Hematopoietic multipotent progenitor cell (in vitro differentiated cells): ENCODE measurements around the gene POLR1A. TPM values are rescaled to one million over a fixed set of nuclear protein-coding genes. Genes with fewer than 3 reads are reported as not detected.

Source experiments
- DNase-seq, 3 donors: peaks; one replicate each; pipeline ENCODE4 v3.0.0-alpha.2; 2011 to 2015; ENCODE audit warnings: low read depth in 2 of 3, low spot score in 2 of 3
- total RNA-seq: library from RNA; depleted of rRNA; stranded (reverse); fragments of >200 nt; gene quantifications from one replicate; pipeline ENCODE4 v1.2.3, GENCODE V29; 2012

The POLR1A gene
- total RNA-seq, 1 donor, result 19.1 TPM

- DNase-seq, result no peak
Observed at GRCh38 chr2:86025976-86026743, 79.5 kb downstream of the POLR1A start.

DNA sequence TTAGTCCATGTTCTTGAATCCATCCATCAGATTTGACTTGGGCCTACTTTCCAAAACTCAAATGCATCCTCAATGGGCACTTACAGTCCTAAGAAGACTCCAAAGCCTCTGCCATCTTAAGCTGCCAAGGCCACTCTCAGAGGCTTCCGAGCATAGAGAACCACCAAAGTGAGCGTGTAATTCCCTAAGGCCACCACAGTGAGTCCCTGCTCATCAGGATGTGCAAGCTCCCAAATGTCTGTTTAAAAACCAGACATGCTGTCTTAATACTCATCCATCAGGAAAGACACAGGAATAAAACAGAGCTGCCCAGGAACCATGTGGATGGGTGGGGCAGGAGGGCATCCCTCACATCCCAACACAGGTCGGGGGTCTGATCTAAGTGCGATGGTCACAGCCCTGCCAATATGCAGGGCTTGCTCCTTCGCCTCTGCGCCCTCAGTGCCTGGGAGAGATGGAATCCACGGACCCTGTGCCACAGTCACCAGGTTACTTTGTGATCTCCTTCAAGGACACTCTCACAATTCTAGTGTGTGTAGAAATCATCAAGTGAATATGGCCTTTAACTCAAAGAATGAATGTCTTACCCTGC, 80.4 kb downstream of the POLR1A start:
- no peak for DNase-seq

- no peak for DNase-seq
Observed at GRCh38 chr2:86023366-86023712, 82.3 kb downstream of the POLR1A start.

DNA sequence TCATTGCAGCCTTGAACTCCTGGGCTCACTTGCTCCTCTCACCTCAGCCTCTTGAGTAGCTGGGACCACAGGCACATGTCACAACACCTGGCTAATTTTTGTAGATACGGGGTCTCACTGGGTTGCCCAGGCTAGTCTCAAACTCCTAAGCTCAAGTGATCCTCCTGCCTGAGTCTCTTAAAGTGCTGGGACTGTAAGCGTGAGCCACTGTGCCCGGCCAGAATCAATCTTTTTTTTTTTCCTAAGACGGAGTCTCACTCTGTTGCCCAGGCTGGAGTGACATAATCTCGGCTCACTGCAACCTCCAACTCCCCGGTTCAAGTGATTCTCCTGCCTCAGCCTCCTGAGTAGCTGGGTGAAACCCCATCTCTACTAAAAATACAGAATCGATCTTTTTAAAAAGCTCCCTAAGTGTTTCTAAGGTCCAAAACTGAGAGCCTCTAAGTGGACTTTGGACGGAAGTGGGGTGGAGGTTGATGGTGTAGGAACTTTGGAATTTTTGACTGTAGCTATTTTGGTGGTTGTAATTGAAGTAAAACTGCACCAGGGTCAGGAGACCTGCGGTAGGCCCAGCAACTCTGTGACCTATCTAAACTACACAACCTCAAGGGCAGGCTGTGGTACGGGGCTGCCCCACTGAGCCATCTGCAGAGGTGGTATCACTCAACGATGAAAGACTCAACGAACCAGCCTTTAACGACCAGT, 82.9 kb downstream of the POLR1A start:
- no peak for DNase-seq

- DNase-seq, result no peak
Observed at GRCh38 chr2:86021396-86022378, 84.0 kb downstream of the POLR1A start.

GRCh38 chr2:86020984-86021383, 84.7 kb downstream of the POLR1A start:
- DNase-seq, result no peak

- DNase-seq, result no peak
Observed at GRCh38 chr2:86019121-86019520, 86.6 kb downstream of the POLR1A start.

DNA sequence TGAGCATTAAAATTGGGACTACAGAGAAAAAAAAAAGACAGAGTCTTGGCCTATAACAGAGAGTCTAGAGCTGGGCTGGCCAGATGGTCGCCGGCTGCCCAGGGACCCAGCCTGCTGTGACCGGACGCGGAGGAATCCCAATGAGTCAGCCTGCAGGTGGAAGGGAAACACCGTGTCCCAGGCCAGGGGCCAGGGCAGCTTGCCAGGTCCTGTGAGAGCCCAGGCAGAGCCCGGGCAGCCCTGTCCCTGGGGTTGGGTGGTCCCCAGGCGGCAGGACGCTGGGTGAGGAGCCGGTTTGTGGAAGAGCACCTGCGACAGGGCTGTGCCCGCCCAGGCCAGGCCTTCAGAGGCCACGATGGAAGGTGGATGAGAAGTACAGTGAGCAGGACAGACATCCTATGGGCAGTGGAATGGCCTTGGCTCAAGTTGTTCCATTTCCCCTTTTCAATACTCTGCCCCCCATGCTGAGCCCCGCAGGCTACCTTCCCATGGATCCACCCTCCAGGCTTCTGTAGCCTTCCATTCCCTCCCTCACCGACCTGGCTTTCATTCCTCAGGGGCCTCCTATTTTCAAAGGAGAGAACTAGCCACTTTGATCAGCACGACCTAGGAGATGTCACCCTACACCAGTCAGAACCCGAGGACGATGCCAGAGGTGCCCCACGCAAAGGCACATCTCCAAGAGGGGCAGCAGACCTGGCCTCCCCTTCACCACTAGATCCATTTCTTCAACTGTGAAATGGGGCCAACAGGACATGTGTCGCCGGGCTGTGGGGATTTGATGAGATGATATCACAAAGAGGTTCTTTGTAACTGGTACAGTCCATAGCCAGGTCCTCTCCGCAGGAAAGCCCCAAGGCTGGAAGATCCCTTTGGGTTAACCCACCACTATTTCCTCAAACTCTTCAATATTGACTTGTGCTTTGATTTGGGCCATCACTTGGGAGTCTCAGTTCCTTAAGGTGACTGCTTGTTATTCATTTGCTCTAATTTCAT, 87.5 kb downstream of the POLR1A start:
- DNase-seq, result no peak

DNA sequence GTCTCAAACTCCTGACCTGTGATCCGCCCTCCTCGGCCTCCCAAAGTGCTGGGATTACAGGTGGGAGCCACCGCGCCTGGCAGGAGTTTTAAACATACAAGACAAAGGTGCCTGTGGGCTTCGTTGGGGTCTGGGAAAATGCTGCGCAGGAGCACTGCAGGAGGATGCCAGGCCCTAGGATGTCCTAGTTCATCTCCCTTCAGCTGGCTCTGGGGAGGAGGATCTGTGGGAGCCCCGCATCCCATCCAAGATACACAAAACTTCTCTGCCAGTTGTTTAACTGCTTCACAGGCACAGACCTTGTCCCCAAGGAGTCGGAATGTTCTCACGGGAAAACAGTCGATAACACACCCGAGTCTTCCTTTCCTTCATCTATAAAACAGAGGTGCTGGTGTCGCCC, 89.1 kb downstream of the POLR1A start:
- DNase-seq, result no peak

DNA sequence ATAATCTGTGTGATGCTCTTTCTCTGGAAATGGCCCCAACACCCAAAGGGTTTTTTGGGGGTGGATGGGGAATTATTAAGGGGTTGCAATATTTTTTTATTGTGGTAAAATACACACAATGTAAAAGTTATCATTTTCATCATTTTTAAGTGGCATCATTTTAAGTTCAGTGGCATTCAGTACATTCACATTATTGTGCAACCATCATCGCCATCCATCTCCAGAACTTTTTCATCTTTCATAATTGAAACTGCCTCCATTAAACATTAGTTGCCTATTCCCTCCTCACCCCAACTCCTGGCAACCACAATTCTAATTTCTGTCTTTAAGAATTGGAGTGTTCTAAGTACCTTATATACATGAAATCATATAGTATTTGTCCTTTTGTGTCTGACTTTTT, 90.0 kb downstream of the POLR1A start:
- DNase-seq, result no peak

GRCh38 chr2:86015006-86015405, 90.7 kb downstream of the POLR1A start:
- no peak for DNase-seq

GRCh38 chr2:86014493-86014892, 91.2 kb downstream of the POLR1A start:
- DNase-seq, result no peak

DNA sequence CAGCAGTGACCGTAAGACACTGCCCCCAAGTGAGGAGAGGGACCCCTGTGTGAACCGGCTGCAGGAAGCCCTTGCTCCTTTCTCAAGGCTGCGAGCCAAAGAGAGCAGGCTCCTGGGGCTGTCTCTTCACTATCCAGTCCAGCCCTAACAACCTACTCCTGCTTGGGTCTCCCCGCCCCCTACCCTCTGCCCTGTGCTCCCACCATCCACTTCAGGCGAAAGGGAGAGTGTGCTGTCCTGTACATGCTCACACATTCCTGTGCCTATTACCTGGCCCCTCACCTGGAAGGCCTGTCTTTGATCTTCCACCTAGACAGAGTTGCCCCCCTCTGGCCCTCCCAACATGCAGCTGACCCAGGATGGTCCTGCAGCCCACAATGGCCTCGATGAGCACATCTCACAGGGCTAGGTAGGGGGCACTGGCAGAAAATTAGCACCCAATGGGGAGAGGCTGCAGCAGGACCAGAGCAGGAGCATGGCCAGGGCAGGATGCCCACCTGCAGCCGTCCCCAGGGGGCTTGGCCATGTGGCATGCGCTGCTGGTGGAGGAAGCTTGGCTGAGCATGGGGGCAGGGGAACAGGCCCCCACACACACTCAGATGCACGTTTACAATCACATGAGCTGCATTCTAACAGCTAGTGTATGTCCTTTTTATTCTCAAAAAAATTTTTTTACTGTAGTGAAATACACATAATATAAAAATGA, 93.5 kb downstream of the POLR1A start:
- DNase-seq, result no peak

DNA sequence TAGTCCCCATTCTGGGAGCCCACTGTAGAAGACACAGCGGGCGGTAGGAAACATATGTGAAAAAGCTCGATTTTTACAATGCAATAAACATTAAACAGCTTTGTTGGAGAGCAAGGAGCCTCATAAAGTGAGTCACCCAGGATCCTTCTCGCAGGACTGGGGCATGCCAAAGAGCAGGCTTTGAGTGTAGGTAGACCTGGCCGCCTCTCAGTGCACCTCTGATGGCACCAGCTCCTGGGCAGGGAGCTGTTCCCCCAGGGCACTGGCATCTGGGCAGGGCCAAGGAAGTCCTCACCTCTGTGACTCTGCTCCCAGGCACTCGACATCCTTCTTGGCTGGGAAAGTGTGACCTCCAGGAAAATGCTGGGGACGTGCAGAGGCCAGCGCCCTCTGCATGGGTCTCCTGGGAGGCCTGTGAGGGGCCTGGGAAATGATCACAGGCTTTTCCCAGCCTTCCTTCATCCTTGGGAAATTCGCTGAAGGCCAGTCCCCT, 94.2 kb downstream of the POLR1A start:
- no peak for DNase-seq

- no peak for DNase-seq
Observed at GRCh38 chr2:86010083-86010482, 95.6 kb downstream of the POLR1A start.

DNA sequence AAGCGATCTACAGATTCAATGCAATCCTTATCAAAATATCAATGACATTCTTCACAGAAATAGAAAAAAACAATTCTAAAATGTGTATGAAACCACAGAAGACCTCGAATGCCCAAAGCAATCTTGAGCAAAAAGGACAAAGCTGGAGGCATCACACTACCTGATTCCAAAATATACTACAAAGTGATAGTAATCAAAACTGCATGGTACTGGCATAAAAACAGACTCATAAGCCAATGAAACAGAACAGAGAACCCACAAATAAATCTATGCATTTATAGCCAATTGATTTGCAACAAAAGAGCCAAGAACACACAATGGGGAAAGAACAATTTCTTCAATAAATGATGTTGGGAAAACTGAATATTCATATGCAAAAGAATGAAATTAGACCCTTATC, 99.2 kb downstream of the POLR1A start:
- DNase-seq, result no peak

DNA sequence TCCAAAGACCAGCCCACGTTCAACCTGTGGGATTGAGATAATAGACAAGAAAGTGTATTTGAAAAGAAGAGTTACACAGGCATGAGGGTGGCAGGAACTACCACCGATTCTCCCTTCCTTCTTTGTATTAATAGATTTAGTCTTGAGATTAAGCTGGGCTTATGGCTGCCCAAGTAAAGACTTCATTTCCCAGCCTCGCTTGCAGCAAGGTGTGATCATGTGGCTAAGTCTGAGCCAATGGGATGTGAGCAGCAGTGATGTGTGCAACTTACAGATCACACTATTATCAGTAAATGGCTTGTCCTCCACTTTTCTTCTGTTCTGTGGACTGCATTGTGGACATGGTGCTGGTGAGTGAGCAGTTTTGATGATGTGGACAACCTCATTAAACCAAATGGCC, 101.7 kb downstream of the POLR1A start:
- DNase-seq, result no peak

DNA sequence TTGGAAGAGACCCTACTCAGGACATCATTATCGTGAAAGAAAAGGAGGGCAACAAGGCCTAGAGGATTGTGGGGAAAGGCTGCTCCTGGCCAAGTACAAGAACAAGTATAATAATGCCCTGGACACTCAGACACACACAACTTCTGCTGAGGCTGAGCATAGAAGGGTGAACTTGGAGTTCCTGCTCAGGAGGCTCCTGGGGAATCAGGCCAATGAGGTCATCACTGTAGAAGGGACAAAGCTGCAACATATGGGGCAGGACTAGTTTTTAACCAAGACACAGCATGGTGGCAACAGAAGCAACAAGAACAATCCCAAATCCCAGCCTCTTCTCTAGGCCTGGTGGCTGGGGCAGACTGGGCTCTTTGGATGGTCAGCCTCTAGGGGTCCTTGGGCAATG, 102.6 kb downstream of the POLR1A start:
- DNase-seq, result no peak

- no peak for DNase-seq
Observed at GRCh38 chr2:86002375-86002774, 103.3 kb downstream of the POLR1A start.
